CD14-positive monocyte (primary cell): ENCODE results near the gene ANGPTL7. TPM values are rescaled to one million over a fixed set of nuclear protein-coding genes. Genes with fewer than 3 reads are reported as not detected.
"Not testable (repeated sequence)": the region's sequence is repeated elsewhere in the genome, so short reads cannot be mapped to it uniquely, and the experiment has no call there.

Source experiments
- DNase-seq, 3 donors: peaks; one replicate each; pipeline ENCODE4 v3.0.0-alpha.2; 2011 to 2022
- H2AFZ ChIP-seq: 2 replicates; pipeline ENCODE4 v1.6.0; 2012; ENCODE audit warnings: mild to moderate bottlenecking, low read depth, low read length, inconsistent platforms; ENCODE audit not compliant: insufficient read depth, poor library complexity, severe bottlenecking
- H3K27ac ChIP-seq, 2 donors: 1 replicate in 1 of 2; 2 replicates in 1 of 2; pipeline ENCODE4 v1.5.1; 2012 to 2013; ENCODE audit warnings: low read length in 2 of 2, control low read depth in 1 of 2, inconsistent platforms in 1 of 2, low read depth in 1 of 2, mild to moderate bottlenecking in 1 of 2
- H3K27me3 ChIP-seq, 2 donors: one replicate each; pipeline versions ENCODE4 v1.6.0 to v1.6.1; 2011 to 2013; ENCODE audit warnings: low read length in 2 of 2; ENCODE audit not compliant: control insufficient read depth in 2 of 2, insufficient read depth in 2 of 2
- H3K36me3 ChIP-seq, 2 donors: replicated peaks in 1 of 2; 1 replicate in 1 of 2; 2 replicates in 1 of 2; pipeline versions ENCODE4 v1.5.1 to v1.6.1; 2012 to 2013; ENCODE audit warnings: low read length in 2 of 2, control low read depth in 1 of 2, inconsistent platforms in 1 of 2, mild to moderate bottlenecking in 1 of 2; ENCODE audit not compliant: insufficient read depth in 2 of 2, control insufficient read depth in 1 of 2
- H3K4me1 ChIP-seq, 2 donors: 1 replicate in 1 of 2; 2 replicates in 1 of 2; pipeline versions ENCODE4 v1.5.1 to v1.6.1; 2012 to 2013; ENCODE audit warnings: low read length in 2 of 2, control low read depth in 1 of 2, inconsistent platforms in 1 of 2, mild to moderate bottlenecking in 1 of 2, moderate library complexity in 1 of 2; ENCODE audit not compliant: insufficient read depth in 2 of 2, control insufficient read depth in 1 of 2
- H3K4me2 ChIP-seq: replicated peaks from 2 replicates; pipeline ENCODE3; 2012; ENCODE audit warnings: low read length, moderate library complexity, mild to moderate bottlenecking; ENCODE audit not compliant: poor library complexity, severe bottlenecking; ENCODE audit errors: extremely low read depth
- H3K4me3 ChIP-seq, 3 experiments: fragments of 200-600 bp in 1 of 3; sonication (generic) in 1 of 3; replicated peaks in 1 of 3; 1 replicate in 2 of 3; 2 replicates in 1 of 3; pipeline ENCODE4 v1.5.1; 2011 to 2013; ENCODE audit warnings: low read length in 3 of 3, mild to moderate bottlenecking in 3 of 3, control low read depth in 2 of 3, low read depth in 2 of 3, inconsistent platforms in 1 of 3, moderate library complexity in 1 of 3
- H3K79me2 ChIP-seq: 2 replicates; pipeline ENCODE4 v1.6.0; 2012; ENCODE audit warnings: mild to moderate bottlenecking, control low read depth, inconsistent platforms, low read length, moderate library complexity; ENCODE audit not compliant: insufficient read depth
- H3K9ac ChIP-seq: 2 replicates; pipeline ENCODE4 v1.6.0; 2017; ENCODE audit warnings: low read length, mild to moderate bottlenecking; ENCODE audit not compliant: insufficient read depth, poor library complexity, severe bottlenecking
- H3K9me3 ChIP-seq, 2 donors: replicated peaks in 1 of 2; 1 replicate in 1 of 2; 2 replicates in 1 of 2; pipeline versions ENCODE4 v1.5.1 to v1.6.1; 2012 to 2013; ENCODE audit warnings: low read length in 2 of 2, control low read depth in 1 of 2; ENCODE audit not compliant: control insufficient read depth in 1 of 2, insufficient read depth in 1 of 2
- H4K20me1 ChIP-seq: 2 replicates; pipeline ENCODE4 v1.6.0; 2012; ENCODE audit warnings: mild to moderate bottlenecking, low read length, control low read depth, moderate library complexity; ENCODE audit not compliant: insufficient read depth
- H3K27ac Mint-ChIP-seq, 7 donors: one replicate each; pipeline ENCODE4 v1.8.0; 2020; ENCODE audit warnings: mild to moderate bottlenecking in 7 of 7, mixed read lengths in 7 of 7, moderate library complexity in 6 of 7, inconsistent platforms in 2 of 7
- H3K27me3 Mint-ChIP-seq, 3 donors: one replicate each; pipeline ENCODE4 v1.8.0; 2021 to 2022; ENCODE audit warnings: low read depth in 3 of 3, mild to moderate bottlenecking in 3 of 3, mixed read lengths in 3 of 3, moderate library complexity in 3 of 3, inconsistent platforms in 1 of 3
- H3K36me3 Mint-ChIP-seq, 2 donors: one replicate each; pipeline ENCODE4 v1.8.0; 2020; ENCODE audit warnings: mixed read lengths in 2 of 2, inconsistent platforms in 1 of 2, mild to moderate bottlenecking in 1 of 2
- H3K4me1 Mint-ChIP-seq: one replicate; pipeline ENCODE4 v1.8.0; 2020; ENCODE audit warnings: mild to moderate bottlenecking, mixed read lengths
- H3K4me3 Mint-ChIP-seq, 2 donors: one replicate each; pipeline ENCODE4 v1.8.0; 2020; ENCODE audit warnings: mild to moderate bottlenecking in 2 of 2, mixed read lengths in 2 of 2, moderate library complexity in 1 of 2
- H3K9me3 Mint-ChIP-seq, 7 donors: one replicate each; pipeline ENCODE4 v1.8.0; 2020 to 2022; ENCODE audit warnings: mixed read lengths in 7 of 7, mild to moderate bottlenecking in 6 of 7, moderate library complexity in 6 of 7, inconsistent platforms in 2 of 7
- WGBS: methylation state at CpG from one replicate; pipeline ENCODE4 v1.1.5; 2013; ENCODE audit warnings: missing lambda C conversion rate; ENCODE audit not compliant: insufficient coverage; 5-methylcytosine and 5-hydroxymethylcytosine counted together
- intact Hi-C, 2 donors: fragments of 100-400 bp; cut with micrococcal nuclease; formaldehyde crosslinking; loops; one replicate each; pipeline versions ENCODE4 v1.15.0 to v1.15.1; 2023
- polyA plus RNA-seq, 3 donors: library from polyadenylated mRNA; depleted of rRNA in 1 of 3; unstranded in 2 of 3; stranded (reverse) in 1 of 3; fragments of 300-500 nt in 2 of 3; fragments of >200 nt in 1 of 3; fragmentation: Illumina TruSeq in 2 of 3; gene quantifications; 1 replicate in 2 of 3; 2 replicates in 1 of 3; pipeline ENCODE4 v1.2.3, GENCODE V29; 2012 to 2021
- TF ChIP-seq, protein P1 (sequence below): fragments of 200-600 bp; IDR thresholded peaks from one replicate; pipeline ENCODE4 v1.8.0; 2022; ENCODE audit warnings: antibody characterized with exemption, mild to moderate bottlenecking

ANGPTL7 gene
- polyA plus RNA-seq, 3 donors: not detected

GRCh38 chr1:11158291-11158690 lies 30.9 kb upstream of the ANGPTL7 start:
- H3K9ac ChIP-seq: no peak overlapping the region
- H3K9me3 Mint-ChIP-seq: no peaks in the 10 kb centered on the region

GRCh38 chr1:11158720-11159321 lies 30.3 kb upstream of the ANGPTL7 start:
- intact Hi-C loops: no loop called here
- H3K9ac ChIP-seq: no peak overlapping the region
- Mint-ChIP-seq H3K27ac (no peak overlapping the region), H3K4me3 (no peak overlapping the region), H3K4me1 (no peaks in the 10 kb centered on the region), H3K9me3 (peaks cover 0 to 2% (median 0%) of the 10 kb centered on the region in 7 donors), H3K27me3 (peaks cover 0 to 2% (median 0%) of the 10 kb centered on the region in 3 donors), H3K36me3 (peaks cover 64 to 70% of the 10 kb centered on the region in 2 donors)
- no peaks in the 10 kb centered on the region for H3K27me3 ChIP-seq
- H2AFZ ChIP-seq: no peak overlapping the region
- no peaks in the 10 kb centered on the region for H3K79me2 ChIP-seq
- H3K9me3 ChIP-seq: no peaks in the 10 kb centered on the region
- H4K20me1 ChIP-seq: no peaks in the 10 kb centered on the region
- H3K4me3 ChIP-seq: no peak overlapping the region
- WGBS: no CpG with 5 or more reads among the region's 3 CpGs
- peaks cover 33 to 58% of the 10 kb centered on the region in 2 donors for H3K36me3 ChIP-seq
- no peak for DNase-seq
- no peak overlapping the region for H3K27ac ChIP-seq
- no peaks in the 10 kb centered on the region for H3K4me1 ChIP-seq
- no peak overlapping the region for H3K4me2 ChIP-seq
- TF ChIP-seq, protein P1, sequence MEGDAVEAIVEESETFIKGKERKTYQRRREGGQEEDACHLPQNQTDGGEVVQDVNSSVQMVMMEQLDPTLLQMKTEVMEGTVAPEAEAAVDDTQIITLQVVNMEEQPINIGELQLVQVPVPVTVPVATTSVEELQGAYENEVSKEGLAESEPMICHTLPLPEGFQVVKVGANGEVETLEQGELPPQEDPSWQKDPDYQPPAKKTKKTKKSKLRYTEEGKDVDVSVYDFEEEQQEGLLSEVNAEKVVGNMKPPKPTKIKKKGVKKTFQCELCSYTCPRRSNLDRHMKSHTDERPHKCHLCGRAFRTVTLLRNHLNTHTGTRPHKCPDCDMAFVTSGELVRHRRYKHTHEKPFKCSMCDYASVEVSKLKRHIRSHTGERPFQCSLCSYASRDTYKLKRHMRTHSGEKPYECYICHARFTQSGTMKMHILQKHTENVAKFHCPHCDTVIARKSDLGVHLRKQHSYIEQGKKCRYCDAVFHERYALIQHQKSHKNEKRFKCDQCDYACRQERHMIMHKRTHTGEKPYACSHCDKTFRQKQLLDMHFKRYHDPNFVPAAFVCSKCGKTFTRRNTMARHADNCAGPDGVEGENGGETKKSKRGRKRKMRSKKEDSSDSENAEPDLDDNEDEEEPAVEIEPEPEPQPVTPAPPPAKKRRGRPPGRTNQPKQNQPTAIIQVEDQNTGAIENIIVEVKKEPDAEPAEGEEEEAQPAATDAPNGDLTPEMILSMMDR: no peak

More at GRCh38 chr1:11158291-11158690, 30.9 kb upstream of the ANGPTL7 start:
- peaks cover 34 to 63% of the 10 kb centered on the region in 2 donors for H3K36me3 ChIP-seq
- H3K4me1 Mint-ChIP-seq: no peaks in the 10 kb centered on the region
- H3K4me3 ChIP-seq: no peak overlapping the region
- intact Hi-C loops: no loop called here
- H2AFZ ChIP-seq: no peak overlapping the region
- peaks cover 0 to 2% (median 0%) of the 10 kb centered on the region in 3 donors for H3K27me3 Mint-ChIP-seq
- H3K27me3 ChIP-seq: no peaks in the 10 kb centered on the region
- no peaks in the 10 kb centered on the region for H4K20me1 ChIP-seq
- TF ChIP-seq, protein P1: no peak
- H3K27ac ChIP-seq: no peak overlapping the region
- H3K36me3 Mint-ChIP-seq: peaks cover 63 to 67% of the 10 kb centered on the region in 2 donors
- no peaks in the 10 kb centered on the region for H3K79me2 ChIP-seq
- 100% methylated on average over 1 of the region's 3 CpGs for WGBS
- H3K9me3 ChIP-seq: no peaks in the 10 kb centered on the region
- H3K4me3 Mint-ChIP-seq: no peak overlapping the region
- H3K4me1 ChIP-seq: no peaks in the 10 kb centered on the region
- H3K4me2 ChIP-seq: no peak overlapping the region
- H3K27ac Mint-ChIP-seq: peak overlapping the region in 1 of 7 donors; percentile 20
- no peak for DNase-seq

GRCh38 chr1:11162752-11163151 lies 26.4 kb upstream of the ANGPTL7 start:
- intact Hi-C loops, H3K4me1 ChIP-seq, H3K4me2 ChIP-seq, H3K9me3 ChIP-seq, H3K27me3 Mint-ChIP-seq, H3K27me3 ChIP-seq, H3K27ac Mint-ChIP-seq, DNase-seq, H3K4me3 Mint-ChIP-seq, H4K20me1 ChIP-seq, H3K4me3 ChIP-seq, H3K4me1 Mint-ChIP-seq, H3K9me3 Mint-ChIP-seq, H3K9ac ChIP-seq, H2AFZ ChIP-seq, H3K27ac ChIP-seq, H3K79me2 ChIP-seq: not testable (repeated sequence)
- peaks cover 55 to 64% of the 10 kb centered on the region in 2 donors for H3K36me3 Mint-ChIP-seq
- WGBS: no CpG with 5 or more reads among the region's 4 CpGs
- H3K36me3 ChIP-seq: peaks cover 12 to 33% of the 10 kb centered on the region in 2 donors
